ENCODE measurements around the gene IGSF5.

DNA sequence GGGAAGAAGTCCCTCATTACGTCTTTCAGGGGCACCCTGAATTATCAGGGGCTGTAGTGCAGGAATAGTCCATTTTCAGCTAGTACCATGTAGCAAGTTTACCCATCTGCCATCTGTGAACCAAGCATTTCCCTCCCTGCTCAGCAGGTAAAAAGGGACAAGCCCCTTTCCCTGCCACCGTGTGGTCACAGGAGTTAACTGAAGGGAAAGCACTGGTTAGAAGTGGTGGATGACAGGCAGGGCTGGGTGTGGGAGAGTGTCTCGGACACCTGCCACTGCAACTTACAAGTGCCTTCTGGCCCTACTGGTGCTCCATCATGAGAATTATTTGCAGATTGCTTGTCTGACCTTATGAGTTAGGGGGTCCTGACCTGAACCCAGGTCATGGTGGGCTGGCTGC lies 32.0 kb upstream of the IGSF5 start:
- TF ChIP-seq, protein P1, sequence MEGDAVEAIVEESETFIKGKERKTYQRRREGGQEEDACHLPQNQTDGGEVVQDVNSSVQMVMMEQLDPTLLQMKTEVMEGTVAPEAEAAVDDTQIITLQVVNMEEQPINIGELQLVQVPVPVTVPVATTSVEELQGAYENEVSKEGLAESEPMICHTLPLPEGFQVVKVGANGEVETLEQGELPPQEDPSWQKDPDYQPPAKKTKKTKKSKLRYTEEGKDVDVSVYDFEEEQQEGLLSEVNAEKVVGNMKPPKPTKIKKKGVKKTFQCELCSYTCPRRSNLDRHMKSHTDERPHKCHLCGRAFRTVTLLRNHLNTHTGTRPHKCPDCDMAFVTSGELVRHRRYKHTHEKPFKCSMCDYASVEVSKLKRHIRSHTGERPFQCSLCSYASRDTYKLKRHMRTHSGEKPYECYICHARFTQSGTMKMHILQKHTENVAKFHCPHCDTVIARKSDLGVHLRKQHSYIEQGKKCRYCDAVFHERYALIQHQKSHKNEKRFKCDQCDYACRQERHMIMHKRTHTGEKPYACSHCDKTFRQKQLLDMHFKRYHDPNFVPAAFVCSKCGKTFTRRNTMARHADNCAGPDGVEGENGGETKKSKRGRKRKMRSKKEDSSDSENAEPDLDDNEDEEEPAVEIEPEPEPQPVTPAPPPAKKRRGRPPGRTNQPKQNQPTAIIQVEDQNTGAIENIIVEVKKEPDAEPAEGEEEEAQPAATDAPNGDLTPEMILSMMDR (IDR thresholded peaks at IDR 0.05; ENCODE audit: insufficient read depth, low read length), result no peak
- TF ChIP-seq, protein P2, sequence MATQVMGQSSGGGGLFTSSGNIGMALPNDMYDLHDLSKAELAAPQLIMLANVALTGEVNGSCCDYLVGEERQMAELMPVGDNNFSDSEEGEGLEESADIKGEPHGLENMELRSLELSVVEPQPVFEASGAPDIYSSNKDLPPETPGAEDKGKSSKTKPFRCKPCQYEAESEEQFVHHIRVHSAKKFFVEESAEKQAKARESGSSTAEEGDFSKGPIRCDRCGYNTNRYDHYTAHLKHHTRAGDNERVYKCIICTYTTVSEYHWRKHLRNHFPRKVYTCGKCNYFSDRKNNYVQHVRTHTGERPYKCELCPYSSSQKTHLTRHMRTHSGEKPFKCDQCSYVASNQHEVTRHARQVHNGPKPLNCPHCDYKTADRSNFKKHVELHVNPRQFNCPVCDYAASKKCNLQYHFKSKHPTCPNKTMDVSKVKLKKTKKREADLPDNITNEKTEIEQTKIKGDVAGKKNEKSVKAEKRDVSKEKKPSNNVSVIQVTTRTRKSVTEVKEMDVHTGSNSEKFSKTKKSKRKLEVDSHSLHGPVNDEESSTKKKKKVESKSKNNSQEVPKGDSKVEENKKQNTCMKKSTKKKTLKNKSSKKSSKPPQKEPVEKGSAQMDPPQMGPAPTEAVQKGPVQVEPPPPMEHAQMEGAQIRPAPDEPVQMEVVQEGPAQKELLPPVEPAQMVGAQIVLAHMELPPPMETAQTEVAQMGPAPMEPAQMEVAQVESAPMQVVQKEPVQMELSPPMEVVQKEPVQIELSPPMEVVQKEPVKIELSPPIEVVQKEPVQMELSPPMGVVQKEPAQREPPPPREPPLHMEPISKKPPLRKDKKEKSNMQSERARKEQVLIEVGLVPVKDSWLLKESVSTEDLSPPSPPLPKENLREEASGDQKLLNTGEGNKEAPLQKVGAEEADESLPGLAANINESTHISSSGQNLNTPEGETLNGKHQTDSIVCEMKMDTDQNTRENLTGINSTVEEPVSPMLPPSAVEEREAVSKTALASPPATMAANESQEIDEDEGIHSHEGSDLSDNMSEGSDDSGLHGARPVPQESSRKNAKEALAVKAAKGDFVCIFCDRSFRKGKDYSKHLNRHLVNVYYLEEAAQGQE (IDR thresholded peaks at IDR 0.05; ENCODE audit: insufficient replicate concordance, low read depth), result no peak

Data from HL-60 (cell line).